Liver (tissue), 9 donors: Measurements from ENCODE around the gene AHI1. TPM values are rescaled to one million over a fixed set of nuclear protein-coding genes. Genes with fewer than 3 reads are reported as not detected.

Source experiments
- DNase-seq: peaks from one replicate; pipeline ENCODE4 v3.0.0-alpha.2; 2017; ENCODE audit warnings: low spot score
- H3K27ac ChIP-seq, 2 donors: one replicate each; pipeline ENCODE4 v1.7.0; 2013; ENCODE audit warnings: inconsistent platforms in 2 of 2, low read length in 2 of 2, control low read depth in 1 of 2, low read depth in 1 of 2, mild to moderate bottlenecking in 1 of 2
- H3K27me3 ChIP-seq, 4 donors: one replicate each; pipeline versions ENCODE4 v1.6.1 to v1.7.0; 2013; ENCODE audit warnings: low read length in 3 of 4, inconsistent platforms in 1 of 4, mild to moderate bottlenecking in 1 of 4, moderate library complexity in 1 of 4; ENCODE audit not compliant: control insufficient read depth in 4 of 4, insufficient read depth in 4 of 4
- H3K36me3 ChIP-seq, 4 donors: one replicate each; pipeline versions ENCODE4 v1.6.1 to v1.7.0; 2013; ENCODE audit warnings: low read length in 3 of 4, mild to moderate bottlenecking in 3 of 4, low read depth in 1 of 4, moderate library complexity in 1 of 4; ENCODE audit not compliant: control insufficient read depth in 4 of 4, insufficient read depth in 3 of 4
- H3K4me1 ChIP-seq, 4 donors: one replicate each; pipeline versions ENCODE4 v1.6.1 to v1.7.0; 2013; ENCODE audit warnings: low read length in 3 of 4, mild to moderate bottlenecking in 3 of 4, moderate library complexity in 1 of 4; ENCODE audit not compliant: control insufficient read depth in 4 of 4, insufficient read depth in 4 of 4
- H3K4me3 ChIP-seq, 3 donors: one replicate each; pipeline versions ENCODE4 v1.6.1 to v1.7.0; 2013; ENCODE audit warnings: low read length in 3 of 3, control low read depth in 1 of 3, low read depth in 1 of 3, mild to moderate bottlenecking in 1 of 3
- H3K9ac ChIP-seq, 2 donors: one replicate each; pipeline ENCODE4 v1.7.0; 2013; ENCODE audit warnings: low read length in 2 of 2, mild to moderate bottlenecking in 2 of 2, moderate library complexity in 2 of 2, control low read depth in 1 of 2, low read depth in 1 of 2
- H3K9me3 ChIP-seq, 4 donors: one replicate each; pipeline versions ENCODE4 v1.6.1 to v1.7.0; 2013; ENCODE audit warnings: low read length in 3 of 4; ENCODE audit not compliant: control insufficient read depth in 4 of 4
- EGR1 ChIP-seq, 2 donors: IDR thresholded peaks; 2 replicates each; pipeline ENCODE4 v1.6.1; 2016 to 2018; ENCODE audit warnings: antibody characterized with exemption in 2 of 2, low read depth in 2 of 2
- FOXA1 ChIP-seq: IDR thresholded peaks from 2 replicates; pipeline ENCODE4 v1.6.1; 2016; ENCODE audit warnings: antibody characterized with exemption
- FOXA2 ChIP-seq: IDR thresholded peaks from 2 replicates; pipeline ENCODE4 v1.6.1; 2016; ENCODE audit warnings: antibody characterized with exemption
- GABPA ChIP-seq, 2 donors: IDR thresholded peaks in 1 of 2; conservative IDR thresholded peaks in 1 of 2; 2 replicates each; pipeline ENCODE4 v1.6.1; 2016; ENCODE audit warnings: antibody characterized with exemption in 2 of 2, mild to moderate bottlenecking in 1 of 2, moderate library complexity in 1 of 2
- HNF4A ChIP-seq, 2 donors: conservative IDR thresholded peaks; 2 replicates each; pipeline ENCODE4 v1.6.1; 2016; ENCODE audit warnings: antibody characterized with exemption in 2 of 2, mild to moderate bottlenecking in 2 of 2
- HNF4G ChIP-seq: IDR thresholded peaks from 2 replicates; pipeline ENCODE4 v1.6.1; 2016; ENCODE audit warnings: antibody characterized with exemption
- JUND ChIP-seq, 2 donors: IDR thresholded peaks; 2 replicates each; pipeline ENCODE4 v1.6.1; 2016; ENCODE audit warnings: antibody characterized with exemption in 2 of 2
- NR2F2 ChIP-seq: IDR thresholded peaks from 2 replicates; pipeline ENCODE4 v1.6.1; 2016; ENCODE audit warnings: antibody characterized with exemption
- RAD21 ChIP-seq, 2 donors: IDR thresholded peaks; 2 replicates each; pipeline ENCODE4 v1.6.1; 2016; ENCODE audit warnings: antibody characterized with exemption in 2 of 2, mild to moderate bottlenecking in 2 of 2
- RXRA ChIP-seq, 2 donors: IDR thresholded peaks; 2 replicates each; pipeline ENCODE4 v1.6.1; 2017 to 2018; ENCODE audit warnings: antibody characterized with exemption in 2 of 2, mild to moderate bottlenecking in 1 of 2
- SP1 ChIP-seq: IDR thresholded peaks from 2 replicates; pipeline ENCODE4 v1.6.1; 2018; ENCODE audit warnings: antibody characterized with exemption, mild to moderate bottlenecking
- TAF1 ChIP-seq: conservative IDR thresholded peaks from 2 replicates; pipeline ENCODE4 v1.6.1; 2016; ENCODE audit warnings: antibody characterized with exemption, mild to moderate bottlenecking
- YY1 ChIP-seq: IDR thresholded peaks from 2 replicates; pipeline ENCODE4 v1.6.1; 2016; ENCODE audit warnings: antibody characterized with exemption, mild to moderate bottlenecking
- WGBS: extraction: QIAGEN DNeasy Blood & Tissue Kit; methylation state at CpG from one replicate; pipeline ENCODE4 v1.1.7; 2013; 5-methylcytosine and 5-hydroxymethylcytosine counted together
- polyA plus RNA-seq, 2 donors: library from polyadenylated mRNA; stranded (reverse) in 1 of 2; unstranded in 1 of 2; fragments of 200-250 nt in 1 of 2; fragments of >200 nt in 1 of 2; fragmentation: Nextera tagmentation in 1 of 2; extraction: Ambion mirVana in 1 of 2; gene quantifications; one replicate each; pipeline versions ENCODE4 v1.2.1 to v1.2.3, GENCODE V29; 2013 to 2015
- total RNA-seq, 2 donors: library from RNA; depleted of rRNA; stranded (reverse); fragments of >200 nt; gene quantifications; one replicate each; pipeline ENCODE4 v1.2.3, GENCODE V29; 2014
- TF ChIP-seq, protein P1 (sequence below): fragments of 150-350 bp; IDR thresholded peaks from 2 replicates; pipeline ENCODE4 v1.5.1; 2017; ENCODE audit warnings: improper control_type of control experiment, low read depth, low read length; ENCODE audit not compliant: missing input control
- TF ChIP-seq, protein P2 (sequence below): IDR thresholded peaks from 2 replicates; pipeline ENCODE4 v1.6.1; 2016; ENCODE audit warnings: antibody characterized with exemption, mild to moderate bottlenecking
- TF ChIP-seq, protein P3 (sequence below): IDR thresholded peaks from 2 replicates; pipeline ENCODE4 v1.6.1; 2016; ENCODE audit warnings: antibody characterized with exemption
- TF ChIP-seq, protein P4 (sequence below): IDR thresholded peaks from 2 replicates; pipeline ENCODE4 v1.6.1; 2016; ENCODE audit warnings: antibody characterized with exemption
- TF ChIP-seq, protein P5 (sequence below): IDR thresholded peaks from 2 replicates; pipeline ENCODE4 v1.6.1; 2016; ENCODE audit warnings: antibody characterized with exemption
- donor health status: healthy.
- donor health status: healthy.
- donor health status: healthy.
- donor health status: healthy.
- donor health status: healthy.

AHI1 gene
- total and polyA plus RNA-seq, 4 donors = 2.0 to 14.4 (median 9.0) TPM

DNA sequence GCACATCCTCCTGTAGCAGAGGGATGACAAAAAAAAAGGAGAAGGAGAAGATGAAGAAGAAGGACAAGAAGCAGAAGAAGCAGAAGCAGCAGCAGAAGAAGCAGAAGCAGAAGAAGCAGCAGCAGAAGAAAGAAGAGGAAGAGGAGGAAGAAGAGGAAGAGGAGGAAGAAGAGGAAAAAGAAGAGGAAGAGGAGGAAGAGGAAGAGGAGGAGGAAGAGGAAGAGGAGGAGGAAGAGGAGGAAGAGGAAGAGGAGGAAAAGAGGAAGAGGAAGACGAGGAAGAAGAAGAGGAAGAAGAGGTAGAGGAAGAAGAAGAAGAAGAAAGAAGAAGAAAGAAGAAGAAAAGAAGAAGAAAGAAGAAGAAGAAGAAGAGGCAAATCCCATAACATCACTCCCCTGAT is 35.0 kb upstream of the AHI1 start:
- WGBS = 74% methylated on average over 1 of the region's 1 CpG
- no peaks in the 10 kb centered on the region for H3K36me3 ChIP-seq
- no peaks in the 10 kb centered on the region for H3K9me3 ChIP-seq

DNA sequence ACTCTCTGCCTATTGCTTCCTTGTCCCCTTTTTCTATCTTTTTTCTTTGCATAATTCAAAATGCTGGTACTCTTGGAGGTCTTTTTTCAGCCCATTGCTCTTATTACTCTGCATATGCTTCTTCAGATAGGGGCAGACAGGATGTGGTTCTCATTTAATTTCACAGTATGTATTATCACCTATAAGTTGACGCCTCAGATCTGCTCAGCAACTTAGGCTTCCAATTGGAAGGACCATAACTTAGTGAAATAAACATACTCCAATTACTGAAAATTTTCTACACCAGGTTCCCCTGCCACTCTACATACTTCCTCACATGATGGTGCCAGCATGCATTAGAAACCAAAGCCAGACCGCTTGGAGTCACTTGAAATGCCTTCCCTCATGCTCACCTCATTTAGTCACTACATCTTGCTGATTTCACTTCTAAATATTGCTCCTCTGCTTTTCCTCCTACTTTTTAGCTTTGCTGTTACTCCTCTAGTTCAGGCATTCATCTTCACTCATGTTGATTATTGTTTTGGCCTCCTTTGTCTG is 34.5 kb upstream of the AHI1 start:
- WGBS = 95% methylated on average over 2 of the region's 2 CpGs
- TF ChIP-seq FOXA2 = no peak
- TF ChIP-seq JUND (IDR thresholded peaks at IDR 0.05) = no peak
- TF ChIP-seq TAF1 = no peak
- TF ChIP-seq NR2F2 = no peak
- TF ChIP-seq HNF4A (conservative IDR thresholded peaks at IDR 0.05) = no peak
- no peak for TF ChIP-seq GABPA (IDR thresholded peaks at IDR 0.05 in 1 of 2, conservative IDR thresholded peaks at IDR 0.05 in 1 of 2)
- TF ChIP-seq, protein P1, sequence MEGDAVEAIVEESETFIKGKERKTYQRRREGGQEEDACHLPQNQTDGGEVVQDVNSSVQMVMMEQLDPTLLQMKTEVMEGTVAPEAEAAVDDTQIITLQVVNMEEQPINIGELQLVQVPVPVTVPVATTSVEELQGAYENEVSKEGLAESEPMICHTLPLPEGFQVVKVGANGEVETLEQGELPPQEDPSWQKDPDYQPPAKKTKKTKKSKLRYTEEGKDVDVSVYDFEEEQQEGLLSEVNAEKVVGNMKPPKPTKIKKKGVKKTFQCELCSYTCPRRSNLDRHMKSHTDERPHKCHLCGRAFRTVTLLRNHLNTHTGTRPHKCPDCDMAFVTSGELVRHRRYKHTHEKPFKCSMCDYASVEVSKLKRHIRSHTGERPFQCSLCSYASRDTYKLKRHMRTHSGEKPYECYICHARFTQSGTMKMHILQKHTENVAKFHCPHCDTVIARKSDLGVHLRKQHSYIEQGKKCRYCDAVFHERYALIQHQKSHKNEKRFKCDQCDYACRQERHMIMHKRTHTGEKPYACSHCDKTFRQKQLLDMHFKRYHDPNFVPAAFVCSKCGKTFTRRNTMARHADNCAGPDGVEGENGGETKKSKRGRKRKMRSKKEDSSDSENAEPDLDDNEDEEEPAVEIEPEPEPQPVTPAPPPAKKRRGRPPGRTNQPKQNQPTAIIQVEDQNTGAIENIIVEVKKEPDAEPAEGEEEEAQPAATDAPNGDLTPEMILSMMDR = no peak
- TF ChIP-seq SP1 = no peak
- no peak for TF ChIP-seq YY1
- TF ChIP-seq, protein P2, sequence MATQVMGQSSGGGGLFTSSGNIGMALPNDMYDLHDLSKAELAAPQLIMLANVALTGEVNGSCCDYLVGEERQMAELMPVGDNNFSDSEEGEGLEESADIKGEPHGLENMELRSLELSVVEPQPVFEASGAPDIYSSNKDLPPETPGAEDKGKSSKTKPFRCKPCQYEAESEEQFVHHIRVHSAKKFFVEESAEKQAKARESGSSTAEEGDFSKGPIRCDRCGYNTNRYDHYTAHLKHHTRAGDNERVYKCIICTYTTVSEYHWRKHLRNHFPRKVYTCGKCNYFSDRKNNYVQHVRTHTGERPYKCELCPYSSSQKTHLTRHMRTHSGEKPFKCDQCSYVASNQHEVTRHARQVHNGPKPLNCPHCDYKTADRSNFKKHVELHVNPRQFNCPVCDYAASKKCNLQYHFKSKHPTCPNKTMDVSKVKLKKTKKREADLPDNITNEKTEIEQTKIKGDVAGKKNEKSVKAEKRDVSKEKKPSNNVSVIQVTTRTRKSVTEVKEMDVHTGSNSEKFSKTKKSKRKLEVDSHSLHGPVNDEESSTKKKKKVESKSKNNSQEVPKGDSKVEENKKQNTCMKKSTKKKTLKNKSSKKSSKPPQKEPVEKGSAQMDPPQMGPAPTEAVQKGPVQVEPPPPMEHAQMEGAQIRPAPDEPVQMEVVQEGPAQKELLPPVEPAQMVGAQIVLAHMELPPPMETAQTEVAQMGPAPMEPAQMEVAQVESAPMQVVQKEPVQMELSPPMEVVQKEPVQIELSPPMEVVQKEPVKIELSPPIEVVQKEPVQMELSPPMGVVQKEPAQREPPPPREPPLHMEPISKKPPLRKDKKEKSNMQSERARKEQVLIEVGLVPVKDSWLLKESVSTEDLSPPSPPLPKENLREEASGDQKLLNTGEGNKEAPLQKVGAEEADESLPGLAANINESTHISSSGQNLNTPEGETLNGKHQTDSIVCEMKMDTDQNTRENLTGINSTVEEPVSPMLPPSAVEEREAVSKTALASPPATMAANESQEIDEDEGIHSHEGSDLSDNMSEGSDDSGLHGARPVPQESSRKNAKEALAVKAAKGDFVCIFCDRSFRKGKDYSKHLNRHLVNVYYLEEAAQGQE = no peak
- no peak for TF ChIP-seq RXRA (IDR thresholded peaks at IDR 0.05)
- TF ChIP-seq, protein P3, sequence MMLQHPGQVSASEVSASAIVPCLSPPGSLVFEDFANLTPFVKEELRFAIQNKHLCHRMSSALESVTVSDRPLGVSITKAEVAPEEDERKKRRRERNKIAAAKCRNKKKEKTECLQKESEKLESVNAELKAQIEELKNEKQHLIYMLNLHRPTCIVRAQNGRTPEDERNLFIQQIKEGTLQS = no peak
- no peak for TF ChIP-seq EGR1 (IDR thresholded peaks at IDR 0.05; ENCODE audit: low read depth in 2 of 2)
- no peak for TF ChIP-seq HNF4G
- TF ChIP-seq, protein P4, sequence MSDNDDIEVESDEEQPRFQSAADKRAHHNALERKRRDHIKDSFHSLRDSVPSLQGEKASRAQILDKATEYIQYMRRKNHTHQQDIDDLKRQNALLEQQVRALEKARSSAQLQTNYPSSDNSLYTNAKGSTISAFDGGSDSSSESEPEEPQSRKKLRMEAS = no peak
- no peak for TF ChIP-seq FOXA1
- TF ChIP-seq, protein P5, sequence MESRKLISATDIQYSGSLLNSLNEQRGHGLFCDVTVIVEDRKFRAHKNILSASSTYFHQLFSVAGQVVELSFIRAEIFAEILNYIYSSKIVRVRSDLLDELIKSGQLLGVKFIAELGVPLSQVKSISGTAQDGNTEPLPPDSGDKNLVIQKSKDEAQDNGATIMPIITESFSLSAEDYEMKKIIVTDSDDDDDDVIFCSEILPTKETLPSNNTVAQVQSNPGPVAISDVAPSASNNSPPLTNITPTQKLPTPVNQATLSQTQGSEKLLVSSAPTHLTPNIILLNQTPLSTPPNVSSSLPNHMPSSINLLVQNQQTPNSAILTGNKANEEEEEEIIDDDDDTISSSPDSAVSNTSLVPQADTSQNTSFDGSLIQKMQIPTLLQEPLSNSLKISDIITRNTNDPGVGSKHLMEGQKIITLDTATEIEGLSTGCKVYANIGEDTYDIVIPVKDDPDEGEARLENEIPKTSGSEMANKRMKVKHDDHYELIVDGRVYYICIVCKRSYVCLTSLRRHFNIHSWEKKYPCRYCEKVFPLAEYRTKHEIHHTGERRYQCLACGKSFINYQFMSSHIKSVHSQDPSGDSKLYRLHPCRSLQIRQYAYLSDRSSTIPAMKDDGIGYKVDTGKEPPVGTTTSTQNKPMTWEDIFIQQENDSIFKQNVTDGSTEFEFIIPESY = no peak
- no peak for TF ChIP-seq RAD21 (IDR thresholded peaks at IDR 0.05)
- Histone ChIP-seq H3K9me3 (no peaks in the 10 kb centered on the region), H3K9ac (no peak overlapping the region), H3K4me1 (no peaks in the 10 kb centered on the region), H3K27me3 (no peaks in the 10 kb centered on the region), H3K36me3 (no peaks in the 10 kb centered on the region), H3K27ac (no peak overlapping the region), H3K4me3 (no peak overlapping the region)
- no peak for DNase-seq

More for the DNA sequence above, 35.0 kb upstream of the AHI1 start:
- Histone ChIP-seq H3K4me1 (no peaks in the 10 kb centered on the region), H3K4me3 (no peak overlapping the region), H3K27me3 (no peaks in the 10 kb centered on the region), H3K9ac (no peak overlapping the region), H3K27ac (no peak overlapping the region)
- DNase-seq = no peak
- TF ChIP-seq, protein P1 = no peak
- TF ChIP-seq JUND (IDR thresholded peaks at IDR 0.05) (no peak), HNF4G (no peak), NR2F2 (no peak)
